MCF 10A (cell line): ENCODE data around the gene PUS1. TPM values are rescaled to one million over a fixed set of nuclear protein-coding genes. Genes with fewer than 3 reads are reported as not detected.
"Not testable (repeated sequence)": the region's sequence is repeated elsewhere in the genome, so short reads cannot be mapped to it uniquely, and the experiment has no call there.

Experiments
- BruUV-seq: library from RNA; stranded (reverse); fragments of 400-500 nt; replicated peaks from 2 replicates; lab custom pipeline; 2021; lab: Mats Ljungman, UMichigan
- CTCF ChIA-PET: fragments of 300-600 bp; sonication (Branson Sonifier 250); formaldehyde crosslinking; extraction: SDS; loops from one replicate; lab custom pipeline; 2021; ENCODE audit warnings: antibody characterized with exemption, inconsistent platforms; lab: Yijun Ruan, JAX
- POLR2A ChIA-PET: fragments of 300-600, 350-650 bp; sonication (Branson Sonifier 250); formaldehyde crosslinking; extraction: SDS; loops from one replicate; lab custom pipeline; 2020; ENCODE audit warnings: antibody characterized with exemption, inconsistent platforms; lab: Yijun Ruan, JAX
- DNase-seq: peaks from one replicate; pipeline ENCODE4 v3.0.0-alpha.2; 2018; ENCODE audit not compliant: unreplicated experiment
- H3K27ac Mint-ChIP-seq: one replicate; pipeline ENCODE4 v1.8.0; 2022; ENCODE audit warnings: mild to moderate bottlenecking, low read depth, mixed read lengths; ENCODE audit not compliant: unreplicated experiment
- H3K27me3 Mint-ChIP-seq: one replicate; pipeline ENCODE4 v1.8.0; 2022; ENCODE audit warnings: mixed read lengths; ENCODE audit not compliant: insufficient read depth, unreplicated experiment
- H3K36me3 Mint-ChIP-seq: one replicate; pipeline ENCODE4 v1.8.0; 2022; ENCODE audit warnings: mild to moderate bottlenecking, moderate library complexity, mixed read lengths; ENCODE audit not compliant: insufficient read depth, unreplicated experiment
- H3K4me1 Mint-ChIP-seq: one replicate; pipeline ENCODE4 v1.8.0; 2022; ENCODE audit warnings: mixed read lengths; ENCODE audit not compliant: insufficient read depth, unreplicated experiment
- H3K4me3 Mint-ChIP-seq: one replicate; pipeline ENCODE4 v1.8.0; 2022; ENCODE audit warnings: mild to moderate bottlenecking, moderate library complexity, mixed read lengths; ENCODE audit not compliant: unreplicated experiment
- H3K9me3 Mint-ChIP-seq: one replicate; pipeline ENCODE4 v1.8.0; 2022; ENCODE audit warnings: mixed read lengths; ENCODE audit not compliant: unreplicated experiment
- CTCF ChIP-seq: fragments of 200-600 bp; IDR thresholded peaks from one replicate; pipeline ENCODE4 v1.8.0; 2022; ENCODE audit warnings: antibody characterized with exemption, mild to moderate bottlenecking; ENCODE audit not compliant: unreplicated experiment
- intact Hi-C: fragments of 100-400 bp; cut with micrococcal nuclease; formaldehyde crosslinking; loops from 2 replicates; pipeline ENCODE4 v1.14.1; 2022
- total RNA-seq: library from RNA; stranded (reverse); gene quantifications from 2 replicates; pipeline ENCODE4 v1.2.3, GENCODE V29; 2022

The PUS1 gene
- total RNA-seq, 1 experiment from 2014 or later = 72.3 TPM

- no peak for DNase-seq
- CTCF ChIA-PET = interaction anchor here (1.9 kb wide), 1 partner anchor 111 kb away, joined by 9 read pairs; no protein-coding TSS in a partner anchor
- H3K9me3 Mint-ChIP-seq = no peaks in the 10 kb centered on the region
- H3K27ac Mint-ChIP-seq = no peak overlapping the region
- H3K4me1 Mint-ChIP-seq = peaks cover 9% of the 10 kb centered on the region
- H3K4me3 Mint-ChIP-seq = no peak overlapping the region
- no peak for TF ChIP-seq CTCF
- no peaks in the 10 kb centered on the region for H3K27me3 Mint-ChIP-seq
- H3K36me3 Mint-ChIP-seq = peaks cover 13% of the 10 kb centered on the region
- intact Hi-C loops = no loop called here
- POLR2A ChIA-PET = interaction anchor here (0.6 to 1.8 kb wide), 3 partner anchors 18 to 162 kb away, joined by 3 to 12 read pairs (median 4); partner anchors contain the start of gene PUS1
- BruUV-seq = no TSS peak
Measured at GRCh38 chr12:131948166-131948712, 19.2 kb downstream of the PUS1 start.

- ChIA-PET CTCF (interaction anchor here (0.7 to 1.9 kb wide), 3 partner anchors 112 to 495 kb away, joined by 3 to 9 read pairs (median 3); no protein-coding TSS in a partner anchor), POLR2A (interaction anchor here (0.6 to 2.6 kb wide), 8 partner anchors 9 to 211 kb away, joined by 3 to 16 read pairs (median 4); partner anchors contain the start of gene PUS1)
- peak overlapping the region; percentile 75 for H3K4me3 Mint-ChIP-seq
Measured at GRCh38 chr12:131948713-131949430, 19.8 kb downstream of the PUS1 start.

GRCh38 chr12:131949431-131950181 lies 20.5 kb downstream of the PUS1 start, which contains the start of gene EP400:
TSS of gene EP400 (plus strand) at chr12:131949942. CDS start at chr12:131960620, 10,678 bp downstream.
- peak; percentile 54 for TF ChIP-seq CTCF
- ChIA-PET POLR2A (interaction anchor here (0.7 to 2.6 kb wide), 10 partner anchors 9 to 212 kb away, joined by 3 to 16 read pairs (median 3); partner anchors contain the start of gene PUS1), CTCF (interaction anchor here (0.6 to 1.9 kb wide), 8 partner anchors 9 to 660 kb away, joined by 3 to 9 read pairs (median 3); no protein-coding TSS in a partner anchor)
- Mint-ChIP-seq H3K9me3 (no peaks in the 10 kb centered on the region), H3K27me3 (no peaks in the 10 kb centered on the region), H3K36me3 (no peaks in the 10 kb centered on the region), H3K4me3 (peak within 1 kb of the TSS; percentile 75), H3K27ac (peak within 1 kb of the TSS; percentile 70), H3K4me1 (peaks cover 9% of the 10 kb centered on the region)
- DNase-seq = peak; percentile 94
- intact Hi-C loops = loop anchor here (1.0 to 5.0 kb wide), 2 partner anchors 53 to 113 kb away; no protein-coding TSS in a partner anchor
- no TSS peak for BruUV-seq

More at GRCh38 chr12:131948713-131949430, 19.8 kb downstream of the PUS1 start:
- intact Hi-C loops = loop anchor here (1.0 kb wide), 1 partner anchor 113 kb away; no protein-coding TSS in a partner anchor
- H3K27me3 Mint-ChIP-seq, DNase-seq, H3K9me3 Mint-ChIP-seq, H3K4me1 Mint-ChIP-seq, BruUV-seq, H3K27ac Mint-ChIP-seq, H3K36me3 Mint-ChIP-seq: not testable (repeated sequence)
